Prostate gland (tissue), 2 donors: Measurements from ENCODE around the gene KDM1A.
A peak's percentile ranks its signal among the peaks of the same experiment; 100 is the strongest.

Source experiments
- POLR2A ChIP-seq: fragments of 450-650 bp; IDR thresholded peaks from one replicate; pipeline ENCODE4 v1.6.1; 2016; ENCODE audit warnings: antibody characterized with exemption, mild to moderate bottlenecking
- TF ChIP-seq, protein P1 (sequence below), 4 experiments: fragments of 200-600 bp in 2 of 4; fragments of 450-650 bp in 2 of 4; sonication (generic) in 2 of 4; IDR thresholded peaks; 1 replicate in 3 of 4; 2 replicates in 1 of 4; pipeline ENCODE4 v1.5.1; 2016 to 2019; ENCODE audit warnings: antibody characterized with exemption in 4 of 4, mild to moderate bottlenecking in 2 of 4, moderate library complexity in 2 of 4

DNA sequence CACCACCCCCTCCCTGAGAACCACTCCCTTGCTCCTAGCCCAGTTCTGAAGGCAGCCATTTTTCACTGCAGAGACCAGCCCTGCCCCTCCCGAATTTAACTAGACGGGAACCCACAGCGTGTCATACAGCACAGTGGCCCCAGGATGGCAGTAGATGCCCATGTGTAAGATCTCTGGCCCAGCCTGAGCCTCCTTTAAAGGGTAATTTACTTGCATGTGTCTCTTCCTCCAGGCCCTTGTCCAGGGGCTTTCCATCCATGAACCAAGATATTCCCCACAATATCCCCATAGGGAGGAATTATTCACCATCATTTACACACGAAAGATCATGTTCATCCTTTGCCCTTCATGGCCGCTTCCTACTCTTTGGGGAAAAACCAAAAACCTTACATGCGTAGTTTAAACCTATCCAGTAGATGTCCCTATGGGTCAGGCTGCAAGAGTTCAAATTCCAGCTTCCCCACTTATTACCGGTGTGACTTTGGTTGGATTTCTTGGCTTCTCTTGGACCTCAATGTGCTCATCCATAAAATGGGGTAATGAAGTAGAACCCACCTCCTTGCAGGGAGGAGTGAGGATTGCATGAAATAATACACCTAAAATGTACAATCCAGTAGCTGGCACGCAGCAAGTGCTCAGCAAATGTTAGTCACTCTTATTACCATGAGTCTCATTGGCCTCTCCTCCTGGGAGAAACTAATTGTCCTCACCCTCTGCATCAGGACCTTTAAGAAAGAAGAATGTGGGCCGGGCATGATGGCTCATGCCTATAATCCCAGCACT lies 42.6 kb upstream of the KDM1A start:
- no peak for TF ChIP-seq POLR2A
- TF ChIP-seq, protein P1, sequence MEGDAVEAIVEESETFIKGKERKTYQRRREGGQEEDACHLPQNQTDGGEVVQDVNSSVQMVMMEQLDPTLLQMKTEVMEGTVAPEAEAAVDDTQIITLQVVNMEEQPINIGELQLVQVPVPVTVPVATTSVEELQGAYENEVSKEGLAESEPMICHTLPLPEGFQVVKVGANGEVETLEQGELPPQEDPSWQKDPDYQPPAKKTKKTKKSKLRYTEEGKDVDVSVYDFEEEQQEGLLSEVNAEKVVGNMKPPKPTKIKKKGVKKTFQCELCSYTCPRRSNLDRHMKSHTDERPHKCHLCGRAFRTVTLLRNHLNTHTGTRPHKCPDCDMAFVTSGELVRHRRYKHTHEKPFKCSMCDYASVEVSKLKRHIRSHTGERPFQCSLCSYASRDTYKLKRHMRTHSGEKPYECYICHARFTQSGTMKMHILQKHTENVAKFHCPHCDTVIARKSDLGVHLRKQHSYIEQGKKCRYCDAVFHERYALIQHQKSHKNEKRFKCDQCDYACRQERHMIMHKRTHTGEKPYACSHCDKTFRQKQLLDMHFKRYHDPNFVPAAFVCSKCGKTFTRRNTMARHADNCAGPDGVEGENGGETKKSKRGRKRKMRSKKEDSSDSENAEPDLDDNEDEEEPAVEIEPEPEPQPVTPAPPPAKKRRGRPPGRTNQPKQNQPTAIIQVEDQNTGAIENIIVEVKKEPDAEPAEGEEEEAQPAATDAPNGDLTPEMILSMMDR (IDR thresholded peaks at IDR 0.05): peak; percentile 15 to 90 (median 69)
